IPS-15b (cell line): Measurements from ENCODE around the gene DLEC1.

Source experiments
- H3K27me3 ChIP-seq: one replicate; pipeline ENCODE4 v1.6.1; 2013; ENCODE audit warnings: low read length; ENCODE audit not compliant: control insufficient read depth, insufficient read depth
- H3K36me3 ChIP-seq: one replicate; pipeline ENCODE4 v1.6.1; 2013; ENCODE audit warnings: low read length; ENCODE audit not compliant: control insufficient read depth, insufficient read depth
- H3K4me1 ChIP-seq: one replicate; pipeline ENCODE4 v1.6.1; 2013; ENCODE audit warnings: mild to moderate bottlenecking, low read length; ENCODE audit not compliant: control insufficient read depth, insufficient read depth
- H3K4me3 ChIP-seq: one replicate; pipeline ENCODE4 v1.5.1; 2013; ENCODE audit warnings: low read depth, low read length
- H3K9ac ChIP-seq: one replicate; pipeline ENCODE4 v1.6.1; 2013; ENCODE audit warnings: low read depth, mild to moderate bottlenecking, low read length
- H3K9me3 ChIP-seq: one replicate; pipeline ENCODE4 v1.6.1; 2013; ENCODE audit warnings: mild to moderate bottlenecking, low read length; ENCODE audit not compliant: control insufficient read depth, insufficient read depth

Gene DLEC1

DNA sequence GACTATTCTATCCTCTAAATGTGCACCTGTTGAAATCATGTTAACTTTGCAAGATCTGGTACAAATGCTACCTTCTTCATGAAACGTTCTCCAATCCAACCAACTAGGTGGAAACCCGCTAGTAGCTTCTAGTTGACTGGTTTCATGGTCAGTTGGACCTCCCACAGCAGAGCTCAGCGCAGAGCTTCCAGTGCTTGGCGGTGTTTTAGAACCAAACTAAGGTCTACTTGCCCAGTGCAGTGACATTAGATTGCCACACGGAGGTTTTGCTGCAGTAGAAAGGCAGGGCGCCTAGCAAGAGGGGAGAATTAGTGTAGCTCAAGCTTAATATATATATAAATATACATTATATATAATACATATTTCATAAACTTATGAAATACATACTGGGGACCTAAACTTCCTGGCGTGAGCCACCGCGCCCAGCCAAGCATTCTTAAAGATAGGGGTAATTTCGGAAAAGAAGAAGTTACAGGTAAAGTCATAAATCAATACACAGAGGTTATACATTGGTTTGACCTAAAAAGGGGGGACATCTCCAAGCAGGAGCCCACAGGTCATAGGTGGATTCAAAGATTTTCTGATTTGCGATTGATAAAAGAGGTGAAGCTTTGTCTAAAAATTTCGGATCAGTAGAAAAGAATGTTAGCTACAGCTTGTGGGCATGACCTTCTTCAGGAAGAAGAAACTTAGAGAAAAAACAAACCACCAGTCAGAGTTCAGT, 124.3 kb downstream of the DLEC1 start:
- Histone ChIP-seq H3K9me3 (no peaks in the 10 kb centered on the region), H3K9ac (no peak overlapping the region), H3K4me3 (no peak overlapping the region), H3K4me1 (no peaks in the 10 kb centered on the region), H3K27me3 (no peaks in the 10 kb centered on the region), H3K36me3 (no peaks in the 10 kb centered on the region)

GRCh38 chr3:38163841-38164642, 125.0 kb downstream of the DLEC1 start:
- H3K4me3 ChIP-seq: peak overlapping the region; percentile 73
- H3K9me3 ChIP-seq: no peaks in the 10 kb centered on the region
- no peaks in the 10 kb centered on the region for H3K36me3 ChIP-seq
- no peaks in the 10 kb centered on the region for H3K4me1 ChIP-seq
- H3K9ac ChIP-seq: no peak overlapping the region
- H3K27me3 ChIP-seq: no peaks in the 10 kb centered on the region

DNA sequence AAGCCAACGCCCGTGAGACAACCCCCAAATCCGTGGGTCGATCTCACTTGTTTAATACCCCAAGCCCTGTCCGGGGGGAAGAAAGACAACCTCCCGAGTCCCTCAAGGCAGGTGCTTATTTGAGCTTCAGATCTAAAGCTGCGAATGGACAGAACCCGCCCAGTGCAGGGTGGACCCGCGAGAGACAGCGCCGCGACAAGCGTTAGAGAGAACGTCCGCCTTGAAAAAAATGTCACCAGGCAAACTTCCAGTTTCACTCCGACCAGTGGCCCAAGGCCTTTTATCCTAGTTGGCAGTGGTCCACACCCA, 125.6 kb downstream of the DLEC1 start:
- Histone ChIP-seq H3K4me1 (no peaks in the 10 kb centered on the region), H3K4me3 (peak overlapping the region; percentile 73), H3K9me3 (no peaks in the 10 kb centered on the region), H3K9ac (no peak overlapping the region), H3K36me3 (no peaks in the 10 kb centered on the region), H3K27me3 (no peaks in the 10 kb centered on the region)

DNA sequence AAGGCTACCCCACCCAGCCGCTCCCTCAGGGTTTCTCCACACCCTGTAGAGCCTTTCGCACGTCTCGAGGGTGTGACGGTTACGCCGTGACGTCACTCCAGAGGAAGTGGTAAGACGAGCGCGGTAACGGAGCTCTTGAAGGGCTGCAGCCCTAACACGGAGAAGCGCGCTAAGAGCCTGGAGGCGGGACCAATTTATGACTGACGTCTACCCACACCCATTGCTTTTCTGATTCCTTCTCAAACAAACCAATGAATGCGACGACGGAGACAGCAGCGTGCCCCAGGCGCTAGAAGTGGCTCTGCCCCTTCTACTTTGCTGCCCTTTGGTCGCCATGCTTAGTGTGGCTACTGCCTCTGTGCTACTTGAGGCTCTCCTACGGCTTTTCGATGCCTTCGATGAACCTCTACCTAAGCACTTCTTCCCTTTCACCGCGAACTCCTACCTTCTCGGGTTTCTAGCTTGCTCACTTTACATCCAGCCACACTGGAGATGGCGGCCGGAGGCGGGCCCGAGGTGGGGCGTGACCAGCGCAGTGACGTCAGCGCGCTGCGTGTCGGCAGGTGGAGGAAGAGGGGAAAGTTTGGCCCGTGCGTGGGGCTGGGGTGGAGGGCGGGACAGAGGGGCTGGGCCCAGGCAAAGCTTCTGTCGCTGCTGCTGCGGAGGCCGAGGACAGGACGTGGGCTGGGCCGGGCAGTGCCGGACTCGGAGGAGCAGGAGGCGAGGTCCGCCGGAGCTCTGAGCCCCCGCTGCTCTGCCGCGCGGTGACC, 126.1 kb downstream of the DLEC1 start, which contains the start of gene OXSR1:
Gene OXSR1, plus strand, starts transcription at position 586 of the 770 bp plus-strand sequence. CDS start 340 bp downstream, outside the sequence.
- no peaks in the 10 kb centered on the region for H3K36me3 ChIP-seq
- peak within 1 kb of the TSS; percentile 73 for H3K4me3 ChIP-seq
- no peaks in the 10 kb centered on the region for H3K27me3 ChIP-seq
- no peaks in the 10 kb centered on the region for H3K4me1 ChIP-seq
- no peaks in the 10 kb centered on the region for H3K9me3 ChIP-seq
- peak within 1 kb of the TSS; percentile 58 for H3K9ac ChIP-seq

DNA sequence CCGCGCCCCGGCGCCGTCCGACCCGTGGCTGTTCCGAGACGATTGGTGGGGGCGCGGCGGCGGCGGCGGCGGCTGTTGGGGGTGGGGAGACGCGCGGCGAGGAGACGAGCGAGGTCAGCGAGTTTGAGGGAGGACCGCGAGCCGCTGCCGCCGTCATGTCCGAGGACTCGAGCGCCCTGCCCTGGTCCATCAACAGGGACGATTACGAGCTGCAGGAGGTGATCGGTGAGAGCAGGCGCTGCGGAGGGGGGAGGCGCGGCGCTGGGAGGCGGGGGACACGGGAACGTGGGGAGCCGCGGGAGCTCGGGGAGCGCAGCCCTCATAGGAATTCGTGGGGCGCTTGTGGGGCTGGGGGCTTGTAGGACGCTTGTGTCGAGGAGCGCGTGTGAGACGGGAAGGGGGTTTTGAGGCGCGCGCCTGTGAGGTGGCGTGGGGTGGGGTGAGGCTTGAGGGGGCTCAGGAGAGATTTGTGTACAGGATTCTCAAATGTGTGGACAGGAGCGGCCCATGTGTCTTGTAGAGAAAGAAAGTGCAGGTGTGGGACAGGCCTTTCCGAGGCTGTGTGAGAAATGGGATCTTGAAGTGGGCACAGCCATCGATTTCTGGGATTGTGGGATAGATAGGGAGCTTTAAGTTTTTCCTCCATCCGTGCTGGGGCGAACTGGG, 126.8 kb downstream of the DLEC1 start:
- Histone ChIP-seq H3K9me3 (no peaks in the 10 kb centered on the region), H3K36me3 (no peaks in the 10 kb centered on the region), H3K9ac (peak overlapping the region; percentile 58), H3K27me3 (no peaks in the 10 kb centered on the region), H3K4me3 (peak overlapping the region; percentile 73), H3K4me1 (no peaks in the 10 kb centered on the region)

GRCh38 chr3:38167591-38167990, 128.6 kb downstream of the DLEC1 start:
- Histone ChIP-seq H3K9ac (no peak overlapping the region), H3K4me3 (no peak overlapping the region), H3K27me3 (no peaks in the 10 kb centered on the region), H3K4me1 (no peaks in the 10 kb centered on the region), H3K36me3 (no peaks in the 10 kb centered on the region), H3K9me3 (no peaks in the 10 kb centered on the region)

GRCh38 chr3:38168151-38169026, 129.4 kb downstream of the DLEC1 start:
- Histone ChIP-seq H3K9me3 (no peaks in the 10 kb centered on the region), H3K9ac (no peak overlapping the region), H3K27me3 (no peaks in the 10 kb centered on the region), H3K4me3 (no peak overlapping the region), H3K4me1 (no peaks in the 10 kb centered on the region), H3K36me3 (no peaks in the 10 kb centered on the region)

- Histone ChIP-seq H3K9ac (no peak overlapping the region), H3K27me3 (no peaks in the 10 kb centered on the region), H3K36me3 (no peaks in the 10 kb centered on the region), H3K4me1 (peaks cover 4% of the 10 kb centered on the region), H3K9me3 (no peaks in the 10 kb centered on the region), H3K4me3 (no peak overlapping the region)
Measured at GRCh38 chr3:38169027-38169317, 130.0 kb downstream of the DLEC1 start.

- H3K27me3 ChIP-seq: no peaks in the 10 kb centered on the region
- no peaks in the 10 kb centered on the region for H3K36me3 ChIP-seq
- H3K9ac ChIP-seq: no peak overlapping the region
- no peaks in the 10 kb centered on the region for H3K9me3 ChIP-seq
- no peak overlapping the region for H3K4me3 ChIP-seq
- H3K4me1 ChIP-seq: peaks cover 4% of the 10 kb centered on the region
Measured at GRCh38 chr3:38170722-38171121, 131.7 kb downstream of the DLEC1 start.

GRCh38 chr3:38171622-38172021, 132.6 kb downstream of the DLEC1 start:
- H3K9ac ChIP-seq: no peak overlapping the region
- H3K9me3 ChIP-seq: no peaks in the 10 kb centered on the region
- no peak overlapping the region for H3K4me3 ChIP-seq
- H3K4me1 ChIP-seq: peaks cover 4% of the 10 kb centered on the region
- H3K36me3 ChIP-seq: no peaks in the 10 kb centered on the region
- no peaks in the 10 kb centered on the region for H3K27me3 ChIP-seq
